Pons (tissue), 1 donor: ENCODE measurements around the gene SUPT3H.

Experiments
- DNase-seq: peaks from one replicate; pipeline ENCODE4 v3.0.0-alpha.2; 2016; ENCODE audit warnings: low spot score

The SUPT3H gene

DNA sequence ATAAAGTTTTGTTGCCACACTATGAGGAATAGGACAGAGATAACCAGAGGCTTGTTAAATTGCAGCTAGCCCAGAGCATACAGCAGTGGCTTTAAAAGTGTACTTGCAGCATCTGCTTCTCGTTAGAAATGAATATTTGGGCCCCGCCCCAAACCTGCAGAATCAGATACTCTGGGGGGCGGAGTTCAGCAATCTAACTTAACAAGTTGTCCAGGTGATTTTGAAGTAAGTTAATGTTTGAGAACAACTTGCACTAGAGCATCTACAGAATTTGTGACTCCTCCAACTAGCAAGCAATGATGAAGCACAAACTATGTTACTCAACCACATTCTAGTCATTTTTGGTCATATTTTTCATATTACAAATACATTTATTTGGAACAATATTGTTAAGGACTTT lies 10.6 kb upstream of the SUPT3H start:
- DNase-seq: no peak

DNA sequence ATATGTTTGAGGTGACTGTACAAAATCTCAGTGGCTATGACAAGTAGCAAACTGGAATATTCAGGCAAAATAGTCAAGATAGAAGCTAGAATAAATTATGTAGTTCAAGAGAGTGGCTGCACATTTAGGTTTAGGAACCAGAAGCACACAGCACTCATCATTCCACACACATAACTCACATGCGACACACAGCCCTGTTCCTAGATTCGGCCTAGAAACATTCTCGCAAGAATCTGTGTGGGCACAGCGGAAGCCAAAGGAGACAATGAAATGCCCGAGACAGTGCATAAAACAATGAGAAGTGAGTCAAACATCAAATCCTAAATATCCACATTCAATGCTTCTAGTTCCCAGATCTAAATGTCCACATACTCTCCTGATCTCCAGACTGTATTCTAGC lies 9.5 kb upstream of the SUPT3H start:
- DNase-seq: no peak

DNA sequence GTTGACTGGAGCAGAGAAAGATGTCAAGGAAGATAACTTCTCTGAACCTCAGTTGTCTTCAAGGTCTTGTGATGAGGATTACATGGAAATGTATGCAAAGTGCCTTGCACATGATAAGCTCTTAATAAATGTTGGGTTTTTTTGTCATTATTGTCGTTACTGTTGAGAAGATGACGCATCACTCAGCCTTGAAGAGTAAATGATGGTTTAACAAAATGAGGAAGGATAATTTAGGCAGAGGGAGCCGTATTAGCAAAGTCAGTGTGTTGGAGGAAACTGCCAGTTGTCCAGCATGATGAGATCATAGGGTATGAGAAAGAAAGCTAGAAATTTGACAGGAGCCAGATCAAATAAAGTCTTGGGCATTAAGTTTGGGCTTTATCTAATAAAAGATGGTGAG lies 8.8 kb upstream of the SUPT3H start:
- DNase-seq: no peak

DNA sequence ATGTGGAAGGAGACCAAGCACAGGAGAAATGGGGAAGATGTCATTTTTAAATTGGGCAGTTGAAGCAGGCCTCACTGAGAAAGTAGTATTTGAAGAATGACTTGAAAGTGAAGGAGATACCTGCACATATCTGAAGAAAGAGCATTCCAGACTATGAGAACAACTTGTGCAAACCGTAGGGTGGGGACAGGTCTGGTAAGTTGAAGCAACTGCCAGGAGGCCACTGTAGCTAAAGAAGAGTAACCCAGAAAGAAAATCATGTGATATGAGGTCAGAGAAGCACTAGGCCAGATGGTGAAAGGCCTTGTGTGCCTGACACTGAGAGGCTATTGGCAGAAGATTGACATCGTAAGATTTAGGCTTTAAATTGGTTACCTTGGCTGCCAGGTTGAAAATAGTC lies 4.7 kb upstream of the SUPT3H start:
- DNase-seq: no peak

DNA sequence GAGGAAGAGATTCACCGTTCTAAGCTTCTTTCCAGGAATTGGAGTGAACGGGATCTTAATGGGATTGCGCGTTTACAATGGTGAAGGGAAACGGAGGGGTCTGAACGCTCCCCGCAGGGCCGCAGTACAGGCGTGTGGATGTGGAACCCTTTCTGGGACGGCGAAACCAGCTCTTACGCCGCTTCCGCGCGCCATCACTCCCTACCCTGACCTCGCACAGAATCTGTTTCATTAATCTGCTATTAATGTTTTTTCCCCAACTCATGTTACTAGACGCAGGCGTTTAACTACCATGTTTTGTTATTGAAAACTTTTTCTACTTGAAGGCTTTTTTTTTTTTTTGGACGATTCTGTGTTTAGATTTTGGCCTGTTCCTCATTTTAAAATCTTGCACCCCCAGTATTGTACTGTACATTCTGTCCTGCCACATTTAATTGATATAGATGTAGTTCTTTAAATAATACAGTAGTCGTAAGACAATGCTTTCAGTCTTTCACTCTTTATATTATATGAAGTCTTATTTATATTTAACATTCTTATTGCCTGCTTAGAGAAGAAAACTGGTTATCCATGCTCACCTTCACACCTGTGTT lies 696 bp upstream of the SUPT3H start:
- DNase-seq: peak; percentile 11

DNA sequence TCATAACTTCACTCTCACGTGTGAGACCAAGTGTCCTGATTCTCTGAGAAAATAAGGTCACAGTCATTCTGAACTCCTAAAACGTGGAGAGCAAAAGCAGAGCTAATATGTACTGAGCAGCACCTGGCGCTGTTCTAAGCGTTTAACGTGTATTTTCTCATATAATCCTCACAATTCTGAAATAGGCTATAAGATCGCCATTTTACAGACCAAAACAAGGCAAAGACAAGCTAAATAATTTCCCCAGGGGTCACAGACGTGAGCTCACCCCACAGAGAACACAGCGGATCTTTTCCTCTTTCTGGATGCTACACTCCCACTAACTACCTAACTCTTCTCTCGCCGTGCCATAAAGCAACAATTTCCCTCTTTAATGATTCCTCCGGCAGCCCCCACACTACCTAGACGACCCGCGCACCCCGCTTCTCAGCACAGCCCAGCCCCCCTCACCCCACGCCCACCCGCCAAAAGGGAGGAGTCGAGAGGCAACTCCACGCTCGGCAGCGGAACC lies 636 bp downstream of the SUPT3H start:
- peak; percentile 64 for DNase-seq

DNA sequence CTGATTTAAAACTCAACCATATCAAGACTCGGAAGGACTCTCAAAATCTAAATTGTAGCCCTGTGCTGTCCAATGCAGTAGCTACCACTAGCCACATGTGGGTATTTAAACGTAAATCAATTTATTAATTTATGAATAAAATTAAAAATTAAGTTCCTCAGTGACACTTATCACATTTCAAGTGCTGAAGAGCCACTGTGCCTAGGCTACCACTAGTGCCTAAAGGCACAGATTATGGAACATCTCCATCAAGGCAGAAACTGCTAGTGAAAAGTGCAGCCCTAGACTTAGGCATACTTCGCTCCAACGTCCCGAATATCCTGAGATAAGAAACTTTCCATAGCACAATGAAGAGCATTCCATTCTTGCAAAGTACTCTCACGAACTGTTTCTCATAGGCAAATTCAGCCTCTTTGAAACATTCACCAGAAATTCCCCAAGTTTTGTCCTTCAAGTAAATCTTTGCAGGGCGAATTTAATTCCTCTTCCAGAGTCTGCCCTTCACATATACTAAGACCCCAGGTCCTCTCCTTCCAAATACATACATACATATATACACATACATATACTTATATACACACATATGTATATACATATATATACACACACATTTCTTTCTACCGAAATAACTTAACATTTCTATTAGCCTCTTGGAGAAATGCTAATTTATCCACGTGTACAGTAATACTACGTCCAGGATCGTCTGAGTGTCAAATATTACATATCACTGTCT lies 1.3 kb downstream of the SUPT3H start:
- DNase-seq: peak; percentile 41

DNA sequence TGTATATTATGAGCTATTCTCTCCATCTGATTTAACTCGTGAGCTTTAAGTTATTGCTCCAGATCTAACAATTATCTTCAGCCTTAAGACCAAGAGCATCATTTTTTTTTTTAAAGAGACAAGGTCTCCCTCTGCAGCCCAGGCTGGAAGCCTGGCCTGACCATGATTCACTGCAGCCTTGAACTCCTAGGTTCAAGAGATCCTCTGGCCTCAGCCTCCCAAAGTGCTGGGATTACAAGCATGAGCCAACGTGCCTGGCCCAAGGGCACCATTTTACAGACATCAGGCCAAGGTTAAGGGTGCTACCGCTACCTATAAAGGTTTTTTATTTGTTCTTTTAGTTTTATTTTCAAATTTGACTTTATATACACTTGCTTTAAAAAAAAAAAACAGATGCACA lies 2.3 kb downstream of the SUPT3H start:
- DNase-seq: no peak

DNA sequence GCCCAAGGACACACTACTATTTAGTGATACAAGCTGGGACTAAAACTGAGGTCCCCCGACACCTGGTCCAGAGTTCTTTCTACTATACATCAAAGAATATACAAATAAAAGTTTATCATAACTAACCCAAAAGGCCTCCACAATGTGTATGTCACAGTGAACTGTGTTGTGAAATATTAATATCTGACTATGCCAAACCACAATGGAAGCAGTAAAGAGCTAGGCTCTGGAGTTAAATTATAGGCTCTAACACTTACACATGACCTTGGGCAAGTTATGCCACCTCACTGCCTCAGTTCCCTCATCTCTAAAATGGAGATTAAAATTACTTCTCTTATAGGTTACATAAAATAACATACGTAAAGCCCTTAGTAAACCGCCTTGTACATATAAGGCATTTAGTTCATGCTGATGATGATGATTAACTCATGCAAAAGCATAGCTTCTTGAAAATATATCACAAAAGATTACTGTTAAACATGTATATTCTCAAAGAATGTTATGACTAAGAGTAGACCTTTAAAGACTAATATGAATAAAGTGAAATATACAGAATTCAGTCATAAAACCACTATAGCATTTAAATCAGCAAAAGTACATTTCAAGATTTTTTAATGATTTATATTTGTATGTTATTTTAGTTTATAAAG lies 5.7 kb downstream of the SUPT3H start:
- DNase-seq: no peak

DNA sequence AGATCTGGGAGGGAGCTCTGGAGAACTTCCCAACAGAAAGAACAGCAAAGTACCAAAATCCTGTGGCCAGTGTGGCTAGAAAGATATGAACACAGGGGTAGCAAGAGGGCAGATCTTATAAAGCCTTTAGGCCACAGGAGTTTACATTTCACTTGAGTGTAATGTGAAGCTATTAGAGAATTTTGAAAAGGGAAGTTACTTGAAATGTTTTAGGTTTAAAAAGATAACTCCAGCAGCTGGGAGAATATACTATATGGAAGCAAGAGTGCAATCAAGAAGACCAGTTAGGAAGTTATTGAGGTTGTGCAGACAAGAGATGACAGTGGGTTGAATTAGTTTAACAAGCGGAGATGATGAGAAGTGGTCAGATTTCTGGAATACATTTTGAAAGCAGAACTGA lies 7.9 kb downstream of the SUPT3H start:
- no peak for DNase-seq

DNA sequence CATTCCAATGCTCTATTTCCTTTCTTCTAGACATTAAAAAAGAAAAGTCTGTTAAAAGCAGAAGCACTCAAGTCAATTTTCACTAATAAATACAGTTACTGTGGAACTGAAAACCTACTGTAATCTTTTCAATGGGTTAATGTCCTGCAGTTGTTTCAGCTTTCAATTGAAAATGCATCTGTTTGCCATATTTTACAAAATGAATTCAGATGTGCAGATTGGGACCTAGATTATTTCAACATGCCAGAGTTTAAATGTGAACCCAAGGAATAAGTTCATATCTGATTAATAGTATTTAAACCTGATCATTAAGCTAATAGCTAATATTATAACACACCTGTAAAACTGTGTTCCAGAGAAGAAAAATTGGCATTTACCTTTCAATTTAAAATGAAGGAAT lies 9.7 kb downstream of the SUPT3H start:
- DNase-seq: no peak

DNA sequence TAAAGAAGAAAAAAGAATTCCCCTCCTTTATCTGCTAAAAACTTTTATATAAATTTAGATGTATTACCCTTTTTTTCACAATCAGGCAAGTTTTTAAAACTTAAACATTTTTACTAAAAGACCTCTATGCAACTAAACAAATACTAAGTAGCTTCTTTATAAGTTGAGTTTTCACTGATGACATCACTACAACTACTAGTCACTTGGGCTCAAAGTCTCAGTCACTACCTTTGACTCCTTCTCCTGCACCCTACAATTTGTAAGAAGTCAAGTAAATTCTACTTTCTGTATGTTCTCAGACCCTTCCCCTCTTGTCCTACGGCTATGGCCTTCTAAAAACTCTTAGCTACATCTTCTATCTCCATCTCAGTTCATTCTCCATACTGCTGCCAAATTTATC lies 11.2 kb downstream of the SUPT3H start:
- DNase-seq: no peak

DNA sequence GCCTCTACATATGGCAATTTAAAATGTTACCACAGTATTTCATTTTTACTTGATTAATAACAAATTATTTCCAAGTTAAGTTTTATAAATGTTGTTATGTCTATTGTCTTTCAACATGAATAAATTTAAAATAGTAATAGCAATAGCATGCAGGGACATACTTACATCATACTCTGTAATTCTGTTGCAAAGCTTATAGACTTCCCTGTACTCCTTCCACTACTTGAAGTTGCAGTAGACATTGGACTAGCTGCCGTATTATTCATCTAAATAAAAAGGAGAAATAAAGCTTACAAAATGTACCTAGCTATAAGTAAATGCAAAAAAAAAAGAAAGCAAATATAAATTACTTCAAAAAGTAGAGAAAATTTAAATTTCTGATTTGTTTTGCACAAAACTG lies 12.7 kb downstream of the SUPT3H start:
- no peak for DNase-seq

DNA sequence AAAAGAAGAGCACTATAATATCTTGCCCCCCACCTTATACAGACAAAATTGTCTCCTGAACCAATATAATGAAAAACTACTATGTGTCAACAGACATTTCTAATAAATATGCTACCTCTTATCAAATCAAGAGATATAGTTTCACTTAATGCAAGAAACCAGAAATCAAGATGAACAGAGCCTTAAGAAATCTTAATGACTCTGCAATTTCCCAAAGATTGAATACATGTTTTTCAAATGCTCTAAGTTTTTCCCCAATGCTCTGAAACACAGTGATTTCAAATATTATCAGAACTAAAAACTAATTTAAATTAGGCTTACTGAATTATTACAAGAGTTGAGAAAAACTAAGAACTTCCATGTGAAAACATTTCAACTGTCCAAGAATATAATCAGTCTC lies 13.3 kb downstream of the SUPT3H start:
- DNase-seq: no peak

DNA sequence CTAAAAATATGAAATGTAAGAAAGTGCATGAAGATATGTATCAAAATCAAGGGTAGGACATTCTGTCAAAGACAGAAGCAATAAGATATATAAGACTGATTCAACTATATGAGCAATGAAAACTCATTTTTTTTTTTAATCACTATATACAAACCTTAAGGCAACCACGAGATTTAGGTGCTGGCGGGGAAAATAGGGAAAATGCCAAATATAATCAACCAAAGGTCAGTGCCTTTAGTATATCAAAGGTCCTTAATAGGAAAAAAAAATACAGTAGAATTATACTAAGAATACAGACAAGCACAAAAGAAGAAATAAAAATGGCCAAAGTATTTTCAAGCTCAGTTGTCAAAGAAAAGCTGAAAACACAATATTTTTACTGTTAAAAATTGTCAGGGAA lies 24.1 kb downstream of the SUPT3H start:
- DNase-seq: no peak

DNA sequence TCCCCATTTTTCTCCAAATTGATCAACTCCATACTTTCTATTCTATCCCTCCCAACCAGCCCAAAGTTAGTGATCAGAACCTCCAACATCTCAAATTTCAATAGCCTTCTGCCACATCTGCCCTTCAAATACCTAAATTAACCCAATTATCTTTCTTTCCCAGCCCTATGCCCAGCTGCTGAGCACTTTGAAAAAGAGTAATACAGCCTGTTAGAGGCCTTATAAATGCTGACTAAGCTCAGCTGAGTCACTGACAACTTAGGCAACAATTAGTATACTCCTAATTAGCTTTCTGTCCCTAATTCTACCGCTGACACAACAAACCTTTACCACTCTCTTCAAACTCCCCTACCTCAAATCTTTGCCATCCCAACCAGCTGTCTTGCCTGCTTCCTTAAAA lies 26.1 kb downstream of the SUPT3H start:
- no peak for DNase-seq

DNA sequence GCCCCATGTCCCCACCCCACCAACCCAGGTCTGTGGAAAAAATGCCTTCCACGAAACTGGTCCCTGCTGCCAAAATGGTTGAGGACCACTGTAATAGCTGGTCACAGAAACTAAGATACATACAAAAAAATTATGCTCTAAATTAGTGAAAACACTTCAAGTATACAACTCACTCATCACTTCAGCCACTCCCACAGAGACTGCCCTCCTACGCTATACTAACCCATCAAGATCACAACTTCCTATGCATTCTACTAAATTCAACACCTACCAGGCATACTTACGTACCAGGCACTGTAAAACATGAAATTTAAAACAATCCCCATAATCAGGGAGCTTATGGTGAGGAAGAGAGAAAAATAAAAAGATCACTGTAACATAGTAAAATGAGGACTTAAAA lies 26.7 kb downstream of the SUPT3H start:
- no peak for DNase-seq

DNA sequence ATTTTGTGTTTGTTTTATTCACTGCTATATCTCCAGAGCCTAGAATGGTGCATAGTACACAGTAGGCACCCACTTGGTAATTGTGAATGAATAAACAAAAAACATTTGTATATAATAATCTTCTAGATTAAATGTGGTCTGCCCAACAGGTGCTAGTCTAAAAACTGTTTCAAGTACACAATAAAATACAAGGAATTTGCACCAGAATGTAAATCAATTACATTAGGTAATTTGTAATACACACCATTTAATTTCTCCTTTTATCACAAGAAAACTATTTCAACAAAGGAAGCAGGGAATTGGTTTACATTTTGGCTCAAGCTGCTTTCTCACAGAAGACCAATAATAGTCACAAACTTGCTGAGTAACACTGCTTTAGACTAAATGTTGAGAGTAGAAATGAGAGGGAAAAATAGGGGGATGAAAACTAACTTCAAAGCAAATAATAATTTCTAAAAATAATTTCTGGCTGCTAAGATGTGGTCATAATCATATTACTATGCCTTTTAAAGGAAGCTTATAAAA lies 27.5 kb downstream of the SUPT3H start:
- DNase-seq: no peak

DNA sequence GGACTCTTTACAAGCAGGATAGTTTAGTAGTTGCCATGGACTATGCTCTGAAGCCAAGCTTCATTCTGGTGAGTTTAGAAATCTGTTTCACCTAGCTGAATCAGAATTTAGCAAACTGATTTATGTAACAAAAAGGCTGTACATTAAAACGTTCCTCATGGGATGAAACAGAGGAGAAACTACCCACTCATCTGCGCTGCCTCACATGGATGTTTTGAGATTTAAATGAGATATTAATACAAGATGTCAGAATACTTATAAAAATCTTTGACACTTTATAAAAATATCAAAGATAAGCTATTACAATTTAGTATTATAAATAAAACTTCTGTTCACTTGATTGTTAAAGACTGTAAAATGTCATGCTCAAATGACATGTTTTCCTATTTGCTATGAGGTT lies 32.8 kb downstream of the SUPT3H start:
- no peak for DNase-seq

DNA sequence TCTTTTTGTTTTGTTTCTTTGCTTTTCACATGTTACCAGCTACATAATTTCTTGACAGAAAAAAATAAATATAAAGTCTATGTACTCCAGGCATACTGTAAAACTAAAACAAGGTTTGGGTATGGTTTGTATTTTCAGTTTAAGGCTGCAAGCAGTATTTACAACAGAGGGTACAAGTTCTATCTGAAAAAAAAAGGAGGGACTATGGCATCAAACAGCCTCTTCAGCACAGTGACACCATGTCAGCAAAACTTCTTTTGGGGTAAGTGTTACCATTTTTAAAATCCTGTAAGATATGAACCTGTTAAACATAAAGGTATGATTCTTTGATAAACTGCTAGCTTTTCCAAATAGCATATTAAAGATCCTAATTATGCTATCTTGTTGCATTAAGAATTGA lies 49.2 kb downstream of the SUPT3H start:
- no peak for DNase-seq

DNA sequence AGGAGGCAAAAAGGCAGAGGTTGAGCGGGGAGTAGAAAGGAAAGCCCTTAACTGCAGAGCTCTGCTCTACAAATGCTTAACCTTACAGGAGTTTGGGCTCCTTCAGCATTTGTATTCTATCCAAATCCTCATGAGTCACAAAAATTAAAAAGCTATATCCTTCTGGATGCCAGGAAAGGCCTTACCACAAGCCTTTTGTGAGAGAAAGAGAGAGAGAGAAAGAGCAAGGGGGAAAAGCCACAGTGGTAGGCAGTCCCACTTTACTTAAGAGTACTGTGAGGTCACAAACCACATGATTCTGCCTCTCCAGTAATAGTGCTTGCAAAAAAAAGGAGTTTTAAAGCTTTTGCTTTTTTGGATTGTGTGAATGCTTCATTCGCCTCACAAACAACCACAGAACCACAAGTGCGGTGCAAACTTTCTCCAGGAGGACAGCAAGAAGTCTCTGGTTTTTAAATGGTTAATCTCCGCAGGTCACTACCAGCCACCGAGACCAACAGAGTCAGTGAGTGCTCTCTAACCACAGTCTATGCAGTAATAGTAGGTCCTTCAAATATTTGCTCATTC lies 49.7 kb downstream of the SUPT3H start, which contains the start of gene RUNX2:
TSS of gene RUNX2 (plus strand) at position 375 of the 567 bp plus-strand sequence. CDS start 397 bp downstream, outside the sequence.
- peak; percentile 56 for DNase-seq

DNA sequence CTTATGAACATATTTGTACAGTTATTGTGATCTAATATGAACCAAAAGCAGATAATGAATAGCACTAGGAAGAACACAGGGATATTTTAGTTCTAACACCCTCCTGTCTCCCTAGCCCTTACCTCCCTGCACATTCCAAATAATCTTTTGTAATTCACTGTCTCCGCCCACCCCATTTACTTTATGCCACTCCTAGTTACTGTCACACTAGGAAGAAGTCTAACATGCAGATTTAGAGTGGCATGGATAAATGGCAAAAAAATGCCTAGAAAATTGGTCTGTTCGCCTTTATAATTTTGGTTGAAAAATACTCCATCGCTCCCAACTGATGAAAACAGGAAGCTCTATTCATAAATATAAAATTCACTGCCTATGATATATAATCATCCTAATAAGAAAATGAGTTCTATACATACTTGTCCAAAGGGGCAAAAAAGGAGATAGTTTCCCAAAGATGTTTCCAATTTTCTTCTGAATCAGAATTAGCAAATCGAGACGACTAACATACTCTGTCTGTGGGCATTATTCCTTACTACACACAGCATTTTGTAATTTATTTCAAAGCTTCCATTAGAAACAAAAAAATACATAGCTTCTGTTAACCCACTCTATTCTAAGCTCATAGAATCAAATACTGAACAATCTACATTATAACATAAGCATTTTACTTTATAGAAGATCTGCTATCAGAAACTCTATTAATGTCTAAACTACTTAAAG lies 50.9 kb downstream of the SUPT3H start:
- DNase-seq: no peak
